OCI-LY7 (cell line): ENCODE data around the gene CXCR4. TPM values are rescaled to one million over a fixed set of nuclear protein-coding genes. Genes with fewer than 3 reads are reported as not detected.

ENCODE experiments used
- BruUV-seq: library from RNA; stranded (reverse); fragments of 400-500 nt; replicated peaks from 2 replicates; lab custom pipeline; 2021; lab: Mats Ljungman, UMichigan
- CTCF ChIA-PET: fragments of 300-600 bp; sonication (Branson Sonifier 250); formaldehyde crosslinking; loops from one replicate; lab custom pipeline; 2022; ENCODE audit warnings: antibody characterized with exemption; ENCODE audit not compliant: unreplicated experiment; lab: Charles Lee
- POLR2A ChIA-PET: fragments of 300-600 bp; sonication (Branson Sonifier 250); formaldehyde crosslinking; loops from one replicate; lab custom pipeline; 2022; ENCODE audit warnings: antibody characterized with exemption; lab: Charles Lee
- DNase-seq: peaks from one replicate; pipeline ENCODE4 v3.0.0-alpha.2; 2015; ENCODE audit warnings: low spot score
- H2AFZ ChIP-seq: fragments of 200-600 bp; sonication (generic), shearing (Covaris generic); 2 replicates; pipeline ENCODE4 v1.6.1; 2014; ENCODE audit warnings: mild to moderate bottlenecking, antibody characterized with exemption, low read length, moderate library complexity
- H3K27ac ChIP-seq: fragments of 200-600 bp; sonication (generic); 2 replicates; pipeline ENCODE4 v1.5.1; 2014; ENCODE audit warnings: mixed run types, low read depth, mild to moderate bottlenecking, moderate library complexity, low read length, inconsistent platforms; ENCODE audit not compliant: poor library complexity, severe bottlenecking
- H3K36me3 ChIP-seq: fragments of 200-600 bp; sonication (generic); 2 replicates; pipeline ENCODE4 v1.6.1; 2014; ENCODE audit warnings: mild to moderate bottlenecking, antibody characterized with exemption, low read length, moderate library complexity, mixed read lengths; ENCODE audit not compliant: insufficient read depth
- H3K4me1 ChIP-seq: fragments of 200-600 bp; sonication (generic); 2 replicates; pipeline ENCODE4 v1.5.1; 2014; ENCODE audit warnings: mild to moderate bottlenecking, low read length; ENCODE audit not compliant: insufficient read depth, poor library complexity, severe bottlenecking
- H3K4me2 ChIP-seq: fragments of 200-600 bp; sonication (generic); 2 replicates; pipeline ENCODE4 v1.6.1; 2014; ENCODE audit warnings: mild to moderate bottlenecking, low read length
- H3K4me3 ChIP-seq: fragments of 200-600 bp; sonication (generic); 2 replicates; pipeline ENCODE4 v1.5.1; 2014; ENCODE audit warnings: mild to moderate bottlenecking, low read depth, low read length; ENCODE audit not compliant: poor library complexity, severe bottlenecking
- H3K79me2 ChIP-seq: fragments of 200-600 bp; sonication (generic); 2 replicates; pipeline ENCODE4 v1.6.1; 2016; ENCODE audit warnings: low read depth, mild to moderate bottlenecking, low read length, moderate library complexity, mixed read lengths; ENCODE audit not compliant: insufficient read depth
- H3K9me2 ChIP-seq: fragments of 200-600 bp; sonication (generic); 2 replicates; pipeline ENCODE4 v1.6.1; 2016; ENCODE audit warnings: mild to moderate bottlenecking, low read length, mixed read lengths; ENCODE audit not compliant: insufficient read depth
- H3K9me3 ChIP-seq: fragments of 200-600 bp; sonication (generic); 2 replicates; pipeline ENCODE4 v1.6.1; 2014; ENCODE audit warnings: mild to moderate bottlenecking, mixed run types, low read length, mixed read lengths
- H4K20me1 ChIP-seq: fragments of 200-600 bp; sonication (generic); 2 replicates; pipeline ENCODE4 v1.6.1; 2014; ENCODE audit warnings: mild to moderate bottlenecking, antibody characterized with exemption, low read length, moderate library complexity, mixed read lengths; ENCODE audit not compliant: insufficient read depth
- EZH2phosphoT487 ChIP-seq: fragments of 200-600 bp; sonication (generic); IDR thresholded peaks from 2 replicates; pipeline ENCODE4 v1.6.1; 2018; ENCODE audit warnings: low read depth, borderline replicate concordance, mild to moderate bottlenecking, mixed run types, antibody characterized with exemption, low read length, moderate library complexity, mixed read lengths
- intact Hi-C: fragments of 100-400 bp; cut with micrococcal nuclease; formaldehyde crosslinking; loops from one replicate; pipeline ENCODE4 v1.10.0; 2022; ENCODE audit not compliant: unreplicated experiment
- total RNA-seq, 2 experiments: library from RNA; depleted of rRNA in 1 of 2; stranded (reverse); fragments of >200 nt in 1 of 2; shearing (Covaris generic) in 1 of 2; gene quantifications; 2 replicates each; pipeline ENCODE4 v1.2.3, GENCODE V29; 2014 to 2022
- TF ChIP-seq, protein P1 (sequence below): fragments of 200-600 bp; sonication (generic); conservative IDR thresholded peaks from 2 replicates; pipeline ENCODE4 v1.5.1; 2014; ENCODE audit warnings: mild to moderate bottlenecking, antibody characterized with exemption, low read length, moderate library complexity, mixed read lengths

Gene CXCR4
- total RNA-seq, 2 experiments from 2014 or later: 243 to 432 TPM

DNA sequence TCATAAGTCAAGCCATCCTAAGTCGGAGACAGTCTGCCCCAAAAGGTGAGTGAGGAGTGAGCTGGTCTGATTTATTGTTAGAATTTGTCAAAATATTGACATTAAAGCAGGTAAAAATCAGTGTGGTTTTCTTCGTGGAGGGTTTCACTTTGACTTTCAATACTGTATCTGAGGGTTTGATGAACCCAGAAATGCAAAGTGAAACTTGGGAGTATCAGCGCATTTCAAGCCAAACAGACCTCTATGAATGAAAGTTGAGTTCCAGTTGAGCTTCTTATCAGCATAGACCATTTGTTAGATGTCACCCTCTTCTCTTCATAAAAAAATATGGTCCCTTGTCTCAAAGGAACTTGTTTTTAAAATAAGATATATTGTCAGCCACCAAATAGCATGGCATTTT lies 21.7 kb upstream of the CXCR4 start:
- Histone ChIP-seq H3K27ac (peak overlapping the region; percentile 2), H4K20me1 (no peaks in the 10 kb centered on the region), H3K79me2 (no peaks in the 10 kb centered on the region), H3K9me3 (no peaks in the 10 kb centered on the region), H3K4me2 (peak overlapping the region; percentile 42), H2AFZ (peak overlapping the region; percentile 72; the same call in 1 of the 2 replicates), H3K36me3 (no peaks in the 10 kb centered on the region), H3K4me3 (peak overlapping the region; percentile 6), H3K9me2 (no peaks in the 10 kb centered on the region), H3K4me1 (peaks cover 80% of the 10 kb centered on the region)
- ChIA-PET POLR2A (interaction anchor here (0.7 to 1.0 kb wide), 4 partner anchors 9 to 88 kb away, joined by 3 to 5 read pairs (median 3); no protein-coding TSS in a partner anchor), CTCF (interaction anchor here (0.8 kb wide), 1 partner anchor 15 kb away, joined by 3 read pairs; no protein-coding TSS in a partner anchor)
- intact Hi-C loops: no loop called here
- TF ChIP-seq, protein P1, sequence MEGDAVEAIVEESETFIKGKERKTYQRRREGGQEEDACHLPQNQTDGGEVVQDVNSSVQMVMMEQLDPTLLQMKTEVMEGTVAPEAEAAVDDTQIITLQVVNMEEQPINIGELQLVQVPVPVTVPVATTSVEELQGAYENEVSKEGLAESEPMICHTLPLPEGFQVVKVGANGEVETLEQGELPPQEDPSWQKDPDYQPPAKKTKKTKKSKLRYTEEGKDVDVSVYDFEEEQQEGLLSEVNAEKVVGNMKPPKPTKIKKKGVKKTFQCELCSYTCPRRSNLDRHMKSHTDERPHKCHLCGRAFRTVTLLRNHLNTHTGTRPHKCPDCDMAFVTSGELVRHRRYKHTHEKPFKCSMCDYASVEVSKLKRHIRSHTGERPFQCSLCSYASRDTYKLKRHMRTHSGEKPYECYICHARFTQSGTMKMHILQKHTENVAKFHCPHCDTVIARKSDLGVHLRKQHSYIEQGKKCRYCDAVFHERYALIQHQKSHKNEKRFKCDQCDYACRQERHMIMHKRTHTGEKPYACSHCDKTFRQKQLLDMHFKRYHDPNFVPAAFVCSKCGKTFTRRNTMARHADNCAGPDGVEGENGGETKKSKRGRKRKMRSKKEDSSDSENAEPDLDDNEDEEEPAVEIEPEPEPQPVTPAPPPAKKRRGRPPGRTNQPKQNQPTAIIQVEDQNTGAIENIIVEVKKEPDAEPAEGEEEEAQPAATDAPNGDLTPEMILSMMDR: no peak
- TF ChIP-seq EZH2phosphoT487: no peak
- BruUV-seq: no TSS peak
- DNase-seq: peak; percentile 33

DNA sequence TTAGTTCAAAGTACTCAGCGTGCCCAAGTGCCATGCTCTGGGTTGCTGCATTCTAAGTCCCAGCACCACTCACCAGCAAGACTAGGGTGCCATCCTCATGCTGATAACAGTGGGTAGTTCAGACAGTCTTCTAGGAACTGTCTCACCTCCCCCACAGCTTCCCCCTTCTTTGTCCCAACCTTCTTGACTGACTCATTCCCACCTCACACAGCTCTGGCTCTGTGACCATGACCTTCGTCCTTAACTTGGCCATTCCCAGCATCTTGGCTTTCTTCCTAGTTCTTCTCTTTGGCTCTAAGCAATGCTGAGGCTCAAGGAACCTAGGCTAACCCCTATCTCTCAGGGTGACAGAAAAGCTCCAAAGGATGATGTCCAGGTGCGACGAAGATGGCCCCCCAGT lies 20.0 kb upstream of the CXCR4 start:
- ChIA-PET CTCF (interaction anchor here (0.6 kb wide), 1 partner anchor 145 kb away, joined by 3 read pairs; no protein-coding TSS in a partner anchor), POLR2A (interaction anchor here (0.8 to 11.9 kb wide), 9 partner anchors 23 to 245 kb away, joined by 3 to 191 read pairs (median 6); no protein-coding TSS in a partner anchor)
- H3K27ac ChIP-seq: peak overlapping the region; percentile 98
- H2AFZ ChIP-seq: peak overlapping the region; percentile 30; the same call in 1 of the 2 replicates
- H3K4me2 ChIP-seq: peak overlapping the region; percentile 91
- peaks cover 96% of the 10 kb centered on the region for H3K4me1 ChIP-seq
- H3K36me3 ChIP-seq: no peaks in the 10 kb centered on the region
- peak overlapping the region; percentile 31 for H3K4me3 ChIP-seq
- TF ChIP-seq EZH2phosphoT487: no peak
- TF ChIP-seq, protein P1: no peak
- H3K79me2 ChIP-seq: no peaks in the 10 kb centered on the region
- no peaks in the 10 kb centered on the region for H4K20me1 ChIP-seq
- BruUV-seq: no TSS peak
- no peaks in the 10 kb centered on the region for H3K9me2 ChIP-seq
- no peak for DNase-seq
- H3K9me3 ChIP-seq: no peaks in the 10 kb centered on the region
- intact Hi-C loops: loop anchor here (2.0 kb wide), 1 partner anchor 117 kb away; no protein-coding TSS in a partner anchor

DNA sequence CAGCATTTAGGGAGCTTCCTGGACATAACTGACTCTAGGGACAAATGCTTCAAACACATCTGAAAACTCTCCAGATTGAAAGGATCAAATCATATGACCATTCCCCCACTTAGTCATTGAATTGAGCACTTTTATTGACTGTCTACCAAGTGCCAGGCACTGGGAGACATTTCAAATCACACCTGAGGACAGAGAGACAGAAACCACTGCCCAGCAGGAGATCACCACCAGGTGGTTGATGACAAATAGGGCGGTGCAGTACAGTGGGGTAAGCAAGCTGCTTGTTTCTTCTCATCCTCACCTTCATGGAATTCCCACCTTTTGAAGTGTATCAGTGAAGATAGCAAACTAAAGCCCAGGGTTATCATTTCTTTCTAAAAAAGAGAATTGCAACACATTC lies 19.0 kb upstream of the CXCR4 start:
- Histone ChIP-seq H3K4me3 (peak overlapping the region; percentile 31), H3K79me2 (no peaks in the 10 kb centered on the region), H4K20me1 (no peaks in the 10 kb centered on the region), H3K27ac (peak overlapping the region; percentile 98), H3K4me1 (peaks cover 98% of the 10 kb centered on the region), H3K9me2 (no peaks in the 10 kb centered on the region), H3K4me2 (peak overlapping the region; percentile 91), H3K36me3 (no peaks in the 10 kb centered on the region), H2AFZ (peak overlapping the region; percentile 30; the same call in 1 of the 2 replicates), H3K9me3 (no peaks in the 10 kb centered on the region)
- no TSS peak for BruUV-seq
- DNase-seq: peak; percentile 66
- POLR2A ChIA-PET: interaction anchor here (0.6 to 11.9 kb wide), 31 partner anchors 8 to 260 kb away, joined by 3 to 191 read pairs (median 8); partner anchors contain the start of gene MCM6
- TF ChIP-seq, protein P1: peak; percentile 59
- no peak for TF ChIP-seq EZH2phosphoT487
- intact Hi-C loops: loop anchor here (1.0 to 2.0 kb wide), 4 partner anchors 69 to 190 kb away; no protein-coding TSS in a partner anchor
- CTCF ChIA-PET: interaction anchor here (0.8 to 2.4 kb wide), 8 partner anchors 8 to 244 kb away, joined by 3 to 13 read pairs (median 3); no protein-coding TSS in a partner anchor
